A549 (cell line): Measurements from ENCODE around the gene C5orf63. TPM values are rescaled to one million over a fixed set of nuclear protein-coding genes. Genes with fewer than 3 reads are reported as not detected.

Experiments used
- ATAC-seq, 2 experiments: fragments of 200-7000 bp in 1 of 2; fragments of >200 bp in 1 of 2; cut with Nextera tagmentation in 1 of 2; cut with Tn5 transposase in 1 of 2; 3 replicates each; pipeline versions ENCODE4 v1.8.0 to v1.9.1; 2018 to 2020; ENCODE audit warnings: mild to moderate bottlenecking in 1 of 2, moderate library complexity in 1 of 2
- CTCF ChIA-PET: fragments of 300-600 bp; sonication (Branson Sonifier 250); formaldehyde crosslinking; extraction: SDS; loops from one replicate; lab custom pipeline; 2021; ENCODE audit warnings: antibody characterized with exemption, inconsistent platforms; lab: Yijun Ruan, JAX
- POLR2A ChIA-PET: fragments of 350-600 bp; formaldehyde crosslinking; extraction: SDS; loops from one replicate; lab custom pipeline; 2021; ENCODE audit warnings: antibody characterized with exemption, inconsistent platforms; lab: Yijun Ruan, JAX
- DNase-seq, 2 experiments: peaks; one replicate each; pipeline versions ENCODE4 v3.0.0 to v3.0.0-alpha.2; 2011 to 2016; ENCODE audit warnings: low read depth in 1 of 2, low spot score in 1 of 2
- FAIRE-seq: peaks from 2 replicates; lab custom pipeline; 2011; peaks lifted over from hg19 to GRCh38; lab: Jason Lieb, UNC
- H3K27ac ChIP-seq, 2 experiments: fragments of >200 bp; sonication (Bioruptor Twin); formaldehyde crosslinking; 3 replicates each; pipeline ENCODE4 v1.5.1; 2016 to 2017
- H3K4me1 ChIP-seq: fragments of >200 bp; sonication (Bioruptor Twin); formaldehyde crosslinking; 3 replicates; pipeline ENCODE4 v1.6.1; 2016
- H3K4me2 ChIP-seq: fragments of >200 bp; sonication (Bioruptor Twin); formaldehyde crosslinking; 3 replicates; pipeline ENCODE4 v1.6.1; 2016
- H3K4me3 ChIP-seq: fragments of >200 bp; sonication (Bioruptor Twin); formaldehyde crosslinking; 3 replicates; pipeline ENCODE4 v1.5.1; 2016
- H3K9me3 ChIP-seq: fragments of >200 bp; sonication (Bioruptor Twin); formaldehyde crosslinking; 3 replicates; pipeline ENCODE4 v1.6.1; 2016
- ATOH8 ChIP-seq: fragments of 250-450 bp; sonication (Bioruptor Pico); IDR thresholded peaks from 2 replicates; pipeline ENCODE4 v1.5.0; 2020; ENCODE audit warnings: low read depth, mild to moderate bottlenecking, moderate library complexity
- BCL3 ChIP-seq: fragments of >200 bp; sonication (Bioruptor Twin); formaldehyde crosslinking; IDR thresholded peaks from 3 replicates; pipeline ENCODE4 v1.6.1; 2016
- CBX2 ChIP-seq: fragments of 200-600 bp; sonication (generic); IDR thresholded peaks from 2 replicates; pipeline ENCODE4 v1.6.1; 2016; ENCODE audit warnings: low read depth, mild to moderate bottlenecking, borderline replicate concordance
- CBX8 ChIP-seq: fragments of 200-600 bp; sonication (generic); IDR thresholded peaks from 2 replicates; pipeline ENCODE4 v1.6.1; 2016
- CTCF ChIP-seq: fragments of >200 bp; sonication (Bioruptor Twin); formaldehyde crosslinking; IDR thresholded peaks from 3 replicates; pipeline ENCODE4 v1.5.1; 2016
- EHMT2 ChIP-seq: fragments of 200-600 bp; sonication (generic); IDR thresholded peaks from 2 replicates; pipeline ENCODE4 v1.6.1; 2016; ENCODE audit warnings: antibody characterized with exemption, low read depth, mild to moderate bottlenecking, moderate library complexity
- EP300 ChIP-seq, 2 experiments: fragments of >200 bp; sonication (Bioruptor Twin); formaldehyde crosslinking; IDR thresholded peaks; 2 replicates in 1 of 2; 3 replicates in 1 of 2; pipeline ENCODE4 v1.6.1; 2016 to 2017
- GATA3 ChIP-seq: IDR thresholded peaks from 2 replicates; pipeline ENCODE4 v1.6.1; 2012; ENCODE audit warnings: borderline replicate concordance
- HDAC2 ChIP-seq: fragments of 200-600 bp; sonication (generic); IDR thresholded peaks from 2 replicates; pipeline ENCODE4 v1.6.1; 2016
- HES2 ChIP-seq: fragments of >200 bp; sonication (Bioruptor Twin); formaldehyde crosslinking; IDR thresholded peaks from 2 replicates; pipeline ENCODE4 v1.6.1; 2016
- HOXA7 ChIP-seq: fragments of 250-450 bp; sonication (Bioruptor Pico); IDR thresholded peaks from 2 replicates; pipeline ENCODE4 v1.5.0; 2020; ENCODE audit warnings: mild to moderate bottlenecking, moderate library complexity
- HOXB13 ChIP-seq: fragments of 250-450 bp; sonication (Bioruptor Pico); IDR thresholded peaks from 2 replicates; pipeline ENCODE4 v1.5.0; 2020; ENCODE audit warnings: low read depth, mild to moderate bottlenecking, moderate library complexity
- JUNB ChIP-seq: fragments of >200 bp; sonication (Bioruptor Twin); formaldehyde crosslinking; IDR thresholded peaks from 2 replicates; pipeline ENCODE4 v1.6.1; 2016
- KDM1A ChIP-seq: fragments of 200-600 bp; sonication (generic); IDR thresholded peaks from 2 replicates; pipeline ENCODE4 v1.6.1; 2016; ENCODE audit warnings: low read depth, mild to moderate bottlenecking
- KDM5A ChIP-seq: fragments of 200-600 bp; sonication (generic); IDR thresholded peaks from 2 replicates; pipeline ENCODE4 v1.6.1; 2016; ENCODE audit warnings: antibody characterized with exemption, mild to moderate bottlenecking
- MAFK ChIP-seq: fragments of 450-650 bp; IDR thresholded peaks from 2 replicates; pipeline ENCODE4 v1.6.1; 2014; ENCODE audit not compliant: partially characterized antibody
- MAX ChIP-seq: IDR thresholded peaks from 2 replicates; pipeline ENCODE4 v1.6.1; 2012
- NFE2L2 ChIP-seq: fragments of 150-350 bp; conservative IDR thresholded peaks from 2 replicates; pipeline ENCODE4 v1.6.1; 2014; ENCODE audit warnings: low read length
- RAD21 ChIP-seq, 2 experiments: fragments of >200 bp in 1 of 2; sonication (Bioruptor Twin) in 1 of 2; formaldehyde crosslinking in 1 of 2; IDR thresholded peaks in 1 of 2; conservative IDR thresholded peaks in 1 of 2; 2 replicates in 1 of 2; 3 replicates in 1 of 2; pipeline ENCODE4 v1.6.1; 2012 to 2018; ENCODE audit warnings: inconsistent platforms in 1 of 2
- RARB ChIP-seq: fragments of 250-450 bp; sonication (Bioruptor Pico); IDR thresholded peaks from 2 replicates; pipeline ENCODE4 v1.8.0; 2021; ENCODE audit warnings: mild to moderate bottlenecking, moderate library complexity
- RNF2 ChIP-seq: fragments of 200-600 bp; sonication (generic); IDR thresholded peaks from 2 replicates; pipeline ENCODE4 v1.6.1; 2016; ENCODE audit warnings: low read depth, mild to moderate bottlenecking, antibody characterized with exemption, moderate library complexity, borderline replicate concordance
- SREBF2 ChIP-seq: fragments of 450-650 bp; IDR thresholded peaks from 2 replicates; pipeline ENCODE4 v1.6.1; 2014; ENCODE audit warnings: mild to moderate bottlenecking, moderate library complexity
- TFCP2L1 ChIP-seq: fragments of 250-450 bp; sonication (Bioruptor Pico); IDR thresholded peaks from 2 replicates; pipeline ENCODE4 v1.5.0; 2021; ENCODE audit warnings: mild to moderate bottlenecking
- USF2 ChIP-seq: fragments of 450-650 bp; IDR thresholded peaks from 2 replicates; pipeline ENCODE4 v1.6.1; 2014; ENCODE audit warnings: antibody characterized with exemption
- ZSCAN20 ChIP-seq: fragments of 250-450 bp; sonication (Bioruptor Pico); IDR thresholded peaks from 2 replicates; pipeline ENCODE4 v1.8.0; 2022; ENCODE audit warnings: mild to moderate bottlenecking, moderate library complexity
- WGBS: methylation state at CpG from one replicate; pipeline ENCODE4 v1.1.6; 2017; ENCODE audit errors: missing lambda C conversion rate; 5-methylcytosine and 5-hydroxymethylcytosine counted together
- polyA plus RNA-seq, 4 experiments: library from polyadenylated mRNA; depleted of rRNA in 3 of 4; stranded (reverse); fragments of >200 nt; fragmentation: RNase III in 1 of 4; extraction: RNeasy Plus Mini Kit Qiagen cat#74134 plus additional on column Dnase treatment in 1 of 4; gene quantifications; 2 replicates in 3 of 4; 3 replicates in 1 of 4; pipeline ENCODE4 v1.2.3, GENCODE V29; 2011 to 2017

The C5orf63 gene
- polyA plus RNA-seq, 2 of the 4 experiments (the other 2 are of a cell fraction) = 4.1 to 10.9 TPM

GRCh38 chr5:127085371-127085770 lies 12.1 kb upstream of the C5orf63 start:
- TF ChIP-seq HOXA7 = no peak
- TF ChIP-seq CBX2 = no peak
- no peak for TF ChIP-seq RAD21 (conservative IDR thresholded peaks at IDR 0.05 in 1 of 2, IDR thresholded peaks at IDR 0.05 in 1 of 2)
- no peak for TF ChIP-seq JUNB
- TF ChIP-seq MAX = no peak
- TF ChIP-seq GATA3 = no peak
- no peak for TF ChIP-seq EP300 (IDR thresholded peaks at IDR 0.05)
- no peak for TF ChIP-seq HOXB13 (CRISPR knock-in tag)
- ATAC-seq (no peak), FAIRE-seq (no peak), DNase-seq (no peak)
- H3K4me1 ChIP-seq = peaks cover 12% of the 10 kb centered on the region
- no peak overlapping the region for H3K4me3 ChIP-seq
- H3K4me2 ChIP-seq = no peak overlapping the region
- CTCF ChIA-PET = no interaction called here
- H3K9me3 ChIP-seq = no peaks in the 10 kb centered on the region
- POLR2A ChIA-PET = no interaction called here
- H3K27ac ChIP-seq = no peak overlapping the region
- WGBS = 54% methylated on average over 2 of the region's 2 CpGs

- Histone ChIP-seq H3K9me3 (no peaks in the 10 kb centered on the region), H3K27ac (no peak overlapping the region), H3K4me3 (no peak overlapping the region), H3K4me1 (peaks cover 12% of the 10 kb centered on the region), H3K4me2 (no peak overlapping the region)
- ChIA-PET CTCF (interaction anchor here (1.3 kb wide), 1 partner anchor 10 kb away, joined by 3 read pairs; no protein-coding TSS in a partner anchor), POLR2A (no interaction called here)
- no peak for DNase-seq
- no peak for FAIRE-seq
- no peak for ATAC-seq
- 69% methylated on average over 3 of the region's 3 CpGs for WGBS
- TF ChIP-seq HOXA7 (no peak), ATOH8 (no peak), GATA3 (no peak), KDM5A (no peak), TFCP2L1 (CRISPR knock-in tag) (no peak), USF2 (no peak), HES2 (no peak), SREBF2 (no peak), CTCF (no peak), RARB (CRISPR knock-in tag) (no peak), ZSCAN20 (CRISPR knock-in tag) (no peak), BCL3 (no peak), CBX8 (no peak), NFE2L2 (no peak), KDM1A (no peak), EHMT2 (no peak), RNF2 (no peak), MAFK (no peak), HDAC2 (no peak)
Observed at GRCh38 chr5:127084656-127085055, 11.4 kb upstream of the C5orf63 start.
